Testis (tissue), 3 donors: ENCODE measurements around the gene ATP2B2. TPM values are rescaled to one million over a fixed set of nuclear protein-coding genes. Genes with fewer than 3 reads are reported as not detected.

Source experiments
- DNase-seq: peaks from one replicate; pipeline ENCODE4 v3.0.0-alpha.2; 2019
- H3K27ac ChIP-seq, 2 donors: fragments of 200-600 bp; sonication (generic); one replicate each; pipeline ENCODE4 v1.5.1; 2019
- H3K27me3 ChIP-seq: fragments of 200-600 bp; sonication (generic); one replicate; pipeline ENCODE4 v1.5.1; 2019
- H3K36me3 ChIP-seq: fragments of 200-600 bp; sonication (generic); one replicate; pipeline ENCODE4 v1.5.1; 2017; ENCODE audit warnings: low read depth; ENCODE audit errors: missing control alignments
- H3K4me1 ChIP-seq: fragments of 200-600 bp; sonication (generic); one replicate; pipeline ENCODE4 v1.5.1; 2019
- H3K4me3 ChIP-seq, 2 donors: fragments of 200-600 bp; sonication (generic); one replicate each; pipeline ENCODE4 v1.5.1; 2017 to 2019
- H3K9me3 ChIP-seq: fragments of 200-600 bp; sonication (generic); one replicate; pipeline ENCODE4 v1.5.1; 2017
- CTCF ChIP-seq, 3 experiments: fragments of 450-650 bp in 2 of 3; fragments of 200-600 bp in 1 of 3; sonication (generic) in 1 of 3; IDR thresholded peaks; one replicate each; pipeline ENCODE4 v1.5.1; 2016 to 2019; ENCODE audit warnings: antibody characterized with exemption in 3 of 3, mild to moderate bottlenecking in 2 of 3, moderate library complexity in 1 of 3
- POLR2A ChIP-seq: fragments of 450-650 bp; IDR thresholded peaks from one replicate; pipeline ENCODE4 v1.6.1; 2017; ENCODE audit warnings: antibody characterized with exemption, mild to moderate bottlenecking, moderate library complexity
- WGBS, 2 donors: methylation state at CpG; one replicate each; pipeline ENCODE4 v1.1.5; 2018; 5-methylcytosine and 5-hydroxymethylcytosine counted together
- intact Hi-C: fragments of 100-400 bp; cut with DNase I; formaldehyde crosslinking; loops from one replicate; pipeline ENCODE4 v1.15.1; 2023; ENCODE audit warnings: low total_unique reads
- polyA plus RNA-seq: library from polyadenylated mRNA; stranded (reverse); fragments of 350-450 nt; fragmentation: Illumina TruSeq; extraction: RNeasy Lipid Tissue Mini Kit (QIAGEN cat#74804); gene quantifications from one replicate; pipeline ENCODE4 v1.2.3, GENCODE V29; 2014; ENCODE audit warnings: low read depth, low replicate concordance; ENCODE audit not compliant: insufficient read depth
- total RNA-seq, 2 donors: library from RNA; depleted of rRNA; stranded (reverse); fragments of >200 nt; gene quantifications; one replicate each; pipeline ENCODE4 v1.2.3, GENCODE V29; 2016

The ATP2B2 gene
- total and polyA plus RNA-seq, 3 donors from 2014 or later, result 1.1 to 2.9 (median 1.8) TPM

GRCh38 chr3:10469441-10470119 lies 35.8 kb downstream of the ATP2B2 start:
- TF ChIP-seq POLR2A, result no peak
- no peak for TF ChIP-seq CTCF (IDR thresholded peaks at IDR 0.05)
- WGBS, 2 donors, result 35 to 41% methylated on average over 7 to 9 of the region's 9 CpGs
- H3K4me3 ChIP-seq, result no peak overlapping the region
- DNase-seq, result no peak
- no peaks in the 10 kb centered on the region for H3K9me3 ChIP-seq
- no peaks in the 10 kb centered on the region for H3K4me1 ChIP-seq
- no peaks in the 10 kb centered on the region for H3K36me3 ChIP-seq
- no peak overlapping the region for H3K27ac ChIP-seq
- no peaks in the 10 kb centered on the region for H3K27me3 ChIP-seq
- intact Hi-C loops, result no loop called here

GRCh38 chr3:10468613-10469354 lies 36.6 kb downstream of the ATP2B2 start:
- Histone ChIP-seq H3K27me3 (no peaks in the 10 kb centered on the region), H3K4me1 (no peaks in the 10 kb centered on the region)
- TF ChIP-seq POLR2A (no peak), CTCF (IDR thresholded peaks at IDR 0.05) (no peak)

GRCh38 chr3:10467904-10468612 lies 37.3 kb downstream of the ATP2B2 start:
- DNase-seq, result no peak
- no peaks in the 10 kb centered on the region for H3K36me3 ChIP-seq
- no peaks in the 10 kb centered on the region for H3K9me3 ChIP-seq
- TF ChIP-seq CTCF (IDR thresholded peaks at IDR 0.05), result no peak
- no peak for TF ChIP-seq POLR2A
- H3K4me3 ChIP-seq, result no peak overlapping the region
- WGBS, 2 donors, result 67 to 68% methylated on average over 10 to 11 of the region's 11 CpGs
- no peaks in the 10 kb centered on the region for H3K4me1 ChIP-seq
- H3K27ac ChIP-seq, result no peak overlapping the region
- H3K27me3 ChIP-seq, result no peaks in the 10 kb centered on the region
- intact Hi-C loops, result no loop called here

More at GRCh38 chr3:10468613-10469354, 36.6 kb downstream of the ATP2B2 start:
- intact Hi-C loops, result no loop called here
- Histone ChIP-seq H3K4me3 (no peak overlapping the region), H3K36me3 (no peaks in the 10 kb centered on the region), H3K9me3 (no peaks in the 10 kb centered on the region), H3K27ac (no peak overlapping the region)
- DNase-seq, result no peak
- 59 to 75% methylated on average over 13 of the region's 13 CpGs for WGBS, 2 donors

- Histone ChIP-seq H3K36me3 (no peaks in the 10 kb centered on the region), H3K4me3 (no peak overlapping the region), H3K27ac (no peak overlapping the region), H3K27me3 (no peaks in the 10 kb centered on the region), H3K4me1 (no peaks in the 10 kb centered on the region), H3K9me3 (no peaks in the 10 kb centered on the region)
- no peak for DNase-seq
- 92 to 96% methylated on average over 5 of the region's 5 CpGs for WGBS, 2 donors
- intact Hi-C loops, result no loop called here
- TF ChIP-seq CTCF (IDR thresholded peaks at IDR 0.05) (no peak), POLR2A (no peak)
These were observed 38.2 kb downstream of the ATP2B2 start for GRCh38 chr3:10467204-10467603.
